K562 (cell line): Measurements from ENCODE around the gene TTC9C.

Source experiments
- BMI1 ChIP-seq: fragments of 150-350 bp; IDR thresholded peaks from 2 replicates; pipeline ENCODE4 v1.6.1; 2014; ENCODE audit warnings: low read length
- CEBPG ChIP-seq, 3 experiments: fragments of 200-800 bp in 1 of 3; sonication (Bioruptor generic) in 1 of 3; sonication (generic) in 1 of 3; formaldehyde crosslinking in 1 of 3; IDR thresholded peaks in 2 of 3; conservative IDR thresholded peaks in 1 of 3; 2 replicates each; pipeline versions ENCODE4 v1.6.1 to v1.8.0; 2016 to 2022; ENCODE audit warnings: missing compliant biosample characterization in 2 of 3, missing genetic modification characterization in 2 of 3, mild to moderate bottlenecking in 1 of 3, missing genetic modification reagents in 1 of 3
- CTCF ChIP-seq, 3 experiments: IDR thresholded peaks in 2 of 3; conservative IDR thresholded peaks in 1 of 3; 2 replicates each; pipeline ENCODE4 v1.5.1; 2011 to 2012; ENCODE audit warnings: low read length in 3 of 3, mild to moderate bottlenecking in 3 of 3, control low read depth in 2 of 3, improper control_type of control experiment in 1 of 3, inconsistent platforms in 1 of 3, low read depth in 1 of 3, mixed read lengths in 1 of 3, moderate library complexity in 1 of 3; ENCODE audit not compliant: insufficient read depth in 2 of 3
- FOXM1 ChIP-seq, 2 experiments: fragments of 450-650 bp in 1 of 2; sonication (generic) in 1 of 2; formaldehyde crosslinking in 1 of 2; IDR thresholded peaks; 2 replicates each; pipeline versions ENCODE4 v1.6.1 to v1.9.0; 2017 to 2022; ENCODE audit warnings: low read depth in 2 of 2, mild to moderate bottlenecking in 2 of 2, missing genetic modification reagents in 1 of 2, moderate library complexity in 1 of 2
- MXI1 ChIP-seq: IDR thresholded peaks from 2 replicates; pipeline ENCODE4 v1.6.1; 2011; ENCODE audit warnings: low read depth, mild to moderate bottlenecking, improper control_type of control experiment, low read length
- NR0B1 ChIP-seq: fragments of 450-650 bp; IDR thresholded peaks from one replicate; pipeline ENCODE4 v1.6.1; 2018; ENCODE audit warnings: mild to moderate bottlenecking, moderate library complexity; ENCODE audit not compliant: partially characterized antibody
- NR1H2 ChIP-seq: sonication (generic); formaldehyde crosslinking; IDR thresholded peaks from 2 replicates; pipeline ENCODE4 v1.4.0; 2020; ENCODE audit warnings: mild to moderate bottlenecking, missing genetic modification reagents
- POLR2A ChIP-seq: fragments of 450-650 bp; conservative IDR thresholded peaks from 2 replicates; pipeline ENCODE4 v1.6.1; 2016
- SPI1 ChIP-seq: IDR thresholded peaks from 2 replicates; pipeline ENCODE4 v1.6.1; 2011; ENCODE audit warnings: low read depth, low read length, control low read depth, borderline replicate concordance
- TAF1 ChIP-seq: IDR thresholded peaks from 2 replicates; pipeline ENCODE4 v1.6.1; 2011; ENCODE audit warnings: mild to moderate bottlenecking, low read length, moderate library complexity; ENCODE audit not compliant: insufficient read depth, control insufficient read depth, severe bottlenecking; ENCODE audit errors: extremely low read depth
- TEAD1 ChIP-seq, 2 experiments: fragments of 450-650 bp in 1 of 2; sonication (generic) in 1 of 2; formaldehyde crosslinking; IDR thresholded peaks; 2 replicates each; pipeline versions ENCODE4 v1.4.0 to v1.8.0; 2020 to 2022; ENCODE audit warnings: mild to moderate bottlenecking in 2 of 2, missing genetic modification reagents in 1 of 2
- TFAP4 ChIP-seq: sonication (generic); formaldehyde crosslinking; IDR thresholded peaks from 2 replicates; pipeline ENCODE4 v1.8.0; 2022; ENCODE audit warnings: missing genetic modification reagents, mild to moderate bottlenecking, moderate library complexity, borderline replicate concordance
- XRCC5 ChIP-seq: fragments of 200-400 bp; formaldehyde crosslinking; IDR thresholded peaks from 2 replicates; pipeline ENCODE4 v1.6.1; 2017; ENCODE audit warnings: low read depth, mild to moderate bottlenecking, low read length
- ZFP36 ChIP-seq: fragments of 150-350 bp; IDR thresholded peaks from 2 replicates; pipeline ENCODE4 v1.6.1; 2018; ENCODE audit warnings: low read length, low read depth; ENCODE audit not compliant: partially characterized antibody

- TF ChIP-seq FOXM1 (IDR thresholded peaks at IDR 0.05; ENCODE audit: low read depth) (no peak), FOXM1 (CRISPR knock-in tag; IDR thresholded peaks at IDR 0.05; ENCODE audit: low read depth) (no peak), NR0B1 (no peak), NR1H2 (CRISPR knock-in tag) (no peak), CTCF (IDR thresholded peaks at IDR 0.05 in 2 of 3, conservative IDR thresholded peaks at IDR 0.05 in 1 of 3; ENCODE audit: insufficient read depth in 2 of 3, low read depth in 1 of 3, low read length in 3 of 3) (no peak), BMI1 (no peak), CEBPG (CRISPR knock-in tag; IDR thresholded peaks at IDR 0.05) (no peak), CEBPG (tag; conservative IDR thresholded peaks at IDR 0.05 in 1 of 2, IDR thresholded peaks at IDR 0.05 in 1 of 2) (no peak), MXI1 (no peak), TFAP4 (CRISPR knock-in tag) (no peak), SPI1 (peak; percentile 44; the same call in 1 of the 2 replicates), TAF1 (no peak), XRCC5 (no peak), TEAD1 (CRISPR knock-in tag; IDR thresholded peaks at IDR 0.05) (no peak), ZFP36 (no peak), POLR2A (no peak)
Measured at GRCh38 chr11:62770778-62771143, 42.5 kb downstream of the TTC9C start.
